H9 (cell line): ENCODE data around the gene ZNF431. TPM values are rescaled to one million over a fixed set of nuclear protein-coding genes. Genes with fewer than 3 reads are reported as not detected.

Source experiments
- DNase-seq: peaks from one replicate; pipeline ENCODE4 v3.0.0-alpha.2; 2017
- H2AFZ ChIP-seq: one replicate; pipeline ENCODE4 v1.6.1; 2013; ENCODE audit warnings: mild to moderate bottlenecking, low read length, control low read depth, moderate library complexity
- H2AK5ac ChIP-seq: 2 replicates; pipeline ENCODE4 v1.6.1; 2013; ENCODE audit warnings: low read length, control low read depth, mixed read lengths; ENCODE audit not compliant: insufficient read length
- H2BK120ac ChIP-seq: one replicate; pipeline ENCODE4 v1.6.1; 2013; ENCODE audit warnings: low read depth, mild to moderate bottlenecking, low read length, control low read depth, inconsistent platforms; ENCODE audit not compliant: poor library complexity, severe bottlenecking
- H2BK12ac ChIP-seq: 2 replicates; pipeline ENCODE4 v1.6.1; 2013; ENCODE audit warnings: low read length, control low read depth, mixed read lengths, low read depth; ENCODE audit not compliant: insufficient read length
- H2BK15ac ChIP-seq: 2 replicates; pipeline ENCODE4 v1.6.1; 2013; ENCODE audit warnings: low read depth, low read length, control low read depth
- H2BK20ac ChIP-seq: one replicate; pipeline ENCODE4 v1.6.1; 2013; ENCODE audit warnings: low read depth, mild to moderate bottlenecking, low read length, control low read depth, inconsistent platforms; ENCODE audit not compliant: poor library complexity, severe bottlenecking
- H2BK5ac ChIP-seq: 2 replicates; pipeline ENCODE4 v1.6.1; 2013; ENCODE audit warnings: low read length, control low read depth, mixed read lengths; ENCODE audit not compliant: insufficient read length
- H3K14ac ChIP-seq: 2 replicates; pipeline ENCODE4 v1.6.1; 2013; ENCODE audit warnings: low read length, control low read depth; ENCODE audit not compliant: insufficient read depth
- H3K18ac ChIP-seq: 2 replicates; pipeline ENCODE4 v1.6.1; 2013; ENCODE audit warnings: low read depth, mild to moderate bottlenecking, mixed read lengths, low read length, control low read depth; ENCODE audit not compliant: insufficient read length
- H3K23ac ChIP-seq: 2 replicates; pipeline ENCODE4 v1.6.1; 2013; ENCODE audit warnings: low read length, control low read depth, mixed read lengths, low read depth; ENCODE audit not compliant: insufficient read length
- H3K23me2 ChIP-seq: 2 replicates; pipeline ENCODE4 v1.6.1; 2013; ENCODE audit warnings: low read depth, mild to moderate bottlenecking, mixed read lengths, low read length, control low read depth; ENCODE audit not compliant: insufficient read length, poor library complexity, severe bottlenecking
- H3K27ac ChIP-seq: 2 replicates; pipeline ENCODE4 v1.5.1; 2013; ENCODE audit warnings: low read length, control low read depth, mixed read lengths, low read depth; ENCODE audit not compliant: insufficient read length
- H3K27me3 ChIP-seq: 2 replicates; pipeline ENCODE4 v1.6.1; 2013; ENCODE audit warnings: low read length, control low read depth, inconsistent platforms; ENCODE audit not compliant: insufficient read depth
- H3K4ac ChIP-seq: 2 replicates; pipeline ENCODE4 v1.6.1; 2013; ENCODE audit warnings: low read depth, mild to moderate bottlenecking, control low read depth, inconsistent platforms, low read length, moderate library complexity
- H3K4me1 ChIP-seq: 2 replicates; pipeline ENCODE4 v1.6.1; 2013; ENCODE audit warnings: low read length, control low read depth, inconsistent platforms; ENCODE audit not compliant: insufficient read depth
- H3K4me2 ChIP-seq: 2 replicates; pipeline ENCODE4 v1.6.1; 2013; ENCODE audit warnings: low read length, control low read depth, mixed read lengths; ENCODE audit not compliant: insufficient read length, insufficient read depth
- H3K56ac ChIP-seq: 2 replicates; pipeline ENCODE4 v1.6.1; 2013; ENCODE audit warnings: low read depth, mild to moderate bottlenecking, mixed read lengths, low read length, control low read depth; ENCODE audit not compliant: insufficient read length
- H3K79me1 ChIP-seq: 2 replicates; pipeline ENCODE4 v1.6.1; 2013; ENCODE audit warnings: low read depth, mild to moderate bottlenecking, moderate library complexity, low read length, control low read depth, inconsistent platforms; ENCODE audit not compliant: insufficient read depth, poor library complexity, severe bottlenecking
- H3K79me2 ChIP-seq: 2 replicates; pipeline ENCODE4 v1.6.1; 2013; ENCODE audit warnings: low read length, control low read depth, inconsistent platforms; ENCODE audit not compliant: insufficient read depth
- H3K9ac ChIP-seq: 2 replicates; pipeline ENCODE4 v1.6.1; 2013; ENCODE audit warnings: low read length, control low read depth, mixed read lengths; ENCODE audit not compliant: insufficient read length; ENCODE audit errors: extremely low read depth
- H3K9me3 ChIP-seq: one replicate; pipeline ENCODE4 v1.6.1; 2013; ENCODE audit warnings: low read depth, low read length, inconsistent platforms; ENCODE audit not compliant: control insufficient read depth
- H3T11ph ChIP-seq: one replicate; pipeline ENCODE4 v1.6.1; 2013; ENCODE audit warnings: mild to moderate bottlenecking, low read length, control low read depth, inconsistent platforms
- H4K20me1 ChIP-seq: one replicate; pipeline ENCODE4 v1.6.1; 2013; ENCODE audit not compliant: control insufficient read depth, insufficient read length, insufficient read depth
- H4K5ac ChIP-seq: 2 replicates; pipeline ENCODE4 v1.6.1; 2013; ENCODE audit warnings: low read depth, mild to moderate bottlenecking, mixed read lengths, low read length, control low read depth; ENCODE audit not compliant: insufficient read length
- H4K8ac ChIP-seq: replicated peaks from 2 replicates; pipeline ENCODE4 v1.6.1; 2013; ENCODE audit warnings: low read length, control low read depth, mixed read lengths, low read depth; ENCODE audit not compliant: insufficient read length
- H4K91ac ChIP-seq: 2 replicates; pipeline ENCODE4 v1.6.1; 2013; ENCODE audit warnings: low read depth, mild to moderate bottlenecking, moderate library complexity, mixed read lengths, low read length, control low read depth; ENCODE audit not compliant: insufficient read length
- H3K27ac Mint-ChIP-seq, 3 experiments: 2 replicates in 2 of 3; 3 replicates in 1 of 3; pipeline ENCODE4 v1.8.0; 2020 to 2021; ENCODE audit warnings: mixed read lengths in 3 of 3, mild to moderate bottlenecking in 1 of 3, moderate library complexity in 1 of 3
- H3K27me3 Mint-ChIP-seq: 2 replicates; pipeline ENCODE4 v1.8.0; 2021; ENCODE audit warnings: low read depth, mild to moderate bottlenecking, moderate library complexity, mixed read lengths
- H3K36me3 Mint-ChIP-seq, 3 experiments: 2 replicates in 2 of 3; 3 replicates in 1 of 3; pipeline ENCODE4 v1.8.0; 2020 to 2021; ENCODE audit warnings: low read depth in 3 of 3, mixed read lengths in 3 of 3; ENCODE audit not compliant: insufficient read depth in 1 of 3
- H3K4me1 Mint-ChIP-seq, 2 experiments: 2 replicates each; pipeline ENCODE4 v1.8.0; 2020; ENCODE audit warnings: mixed read lengths in 2 of 2
- H3K4me3 Mint-ChIP-seq, 2 experiments: 2 replicates in 1 of 2; 3 replicates in 1 of 2; pipeline ENCODE4 v1.8.0; 2020 to 2021; ENCODE audit warnings: mild to moderate bottlenecking in 2 of 2, mixed read lengths in 2 of 2, moderate library complexity in 1 of 2
- H3K9me3 Mint-ChIP-seq, 2 experiments: 2 replicates in 1 of 2; 3 replicates in 1 of 2; pipeline ENCODE4 v1.8.0; 2020; ENCODE audit warnings: mild to moderate bottlenecking in 2 of 2, mixed read lengths in 2 of 2, moderate library complexity in 1 of 2
- CTCF ChIP-seq: fragments of 200-600 bp; sonication (generic); conservative IDR thresholded peaks from 3 replicates; pipeline ENCODE4 v1.8.0; 2021; ENCODE audit warnings: antibody characterized with exemption, mild to moderate bottlenecking
- WGBS: extraction: QIAGEN DNeasy Blood & Tissue Kit; methylation state at CpG from one replicate; pipeline ENCODE4 v1.1.7; 2013; ENCODE audit warnings: missing lambda C conversion rate, low lambda C conversion rate, mixed read lengths; ENCODE audit not compliant: insufficient read length; ENCODE audit errors: extremely low coverage; 5-methylcytosine and 5-hydroxymethylcytosine counted together
- long read RNA-seq: library from polyadenylated mRNA; unstranded; transcript quantifications from one replicate; pipeline ENCODE4 v2.0.0, GENCODE V29; 2020
- total RNA-seq: library from RNA; stranded (reverse); gene quantifications from 2 replicates; pipeline ENCODE4 v1.2.1, GENCODE V29; 2021

ZNF431 gene
- 47.4 and 47.8 TPM in 2 replicates for total RNA-seq
- long read RNA-seq, full-length matches to known transcripts = 12 of 68 reads
- long read RNA-seq, partial matches to known transcripts = 16 of 68 reads
- long read RNA-seq, other reads (novel, unspliced or antisense) = 40 of 68 reads

DNA sequence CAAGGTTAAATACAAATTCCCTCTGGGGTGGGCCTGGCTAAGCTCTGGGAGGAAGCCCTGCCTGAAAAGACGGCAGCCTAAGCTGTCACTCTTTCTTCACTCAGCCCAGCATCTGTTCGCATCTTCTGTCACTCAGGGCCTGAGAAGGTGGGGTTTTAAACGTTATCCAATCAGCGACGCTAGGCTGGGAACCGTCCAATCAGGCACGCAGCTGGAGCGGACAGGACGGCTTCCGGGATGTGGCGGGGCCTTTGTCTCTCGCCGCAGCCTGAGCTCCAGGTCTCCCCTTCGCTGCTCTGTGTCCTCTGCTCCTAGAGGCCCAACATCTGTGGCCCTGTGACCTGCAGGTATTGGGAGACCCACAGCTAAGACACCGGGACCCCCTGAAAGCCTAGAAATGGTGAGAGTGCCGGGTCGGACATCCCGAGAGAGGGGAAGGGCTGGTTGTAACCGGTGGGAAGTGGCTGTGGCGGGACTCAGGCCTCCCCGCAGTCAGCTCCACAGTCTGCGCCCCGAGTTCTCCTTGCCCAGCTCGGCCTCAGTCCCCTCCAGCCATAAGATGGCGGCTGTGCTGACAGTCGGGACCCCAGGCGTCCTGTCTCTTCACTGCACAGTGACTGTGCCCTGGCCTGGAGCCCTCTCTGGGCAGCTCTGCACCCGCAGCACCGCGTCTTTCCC lies at the start of gene ZNF431:
Gene ZNF431 (plus strand): TSS at position 254 of the 678 bp plus-strand sequence. CDS start 144 bp downstream, at position 398.
- Histone ChIP-seq H2BK15ac (no peak within 1 kb of the TSS), H3K9me3 (peaks cover 7% of the 10 kb centered on the region), H3K23ac (no peak within 1 kb of the TSS), H4K91ac (no peak within 1 kb of the TSS), H2BK120ac (no peak within 1 kb of the TSS), H3K56ac (no peak within 1 kb of the TSS), H2BK5ac (peak within 1 kb of the TSS; percentile 12), H3K79me2 (peaks cover 2% of the 10 kb centered on the region; the same call in 1 of the 2 replicates), H4K8ac (no peak within 1 kb of the TSS), H4K20me1 (no peaks in the 10 kb centered on the region), H3K4me1 (no peaks in the 10 kb centered on the region), H3K79me1 (no peaks in the 10 kb centered on the region), H4K5ac (peak within 1 kb of the TSS; percentile 15), H3K27ac (peak within 1 kb of the TSS; percentile 24), H3K4me2 (peak within 1 kb of the TSS; percentile 54), H2BK20ac (no peak within 1 kb of the TSS), H2AFZ (no peak within 1 kb of the TSS), H3K18ac (peak within 1 kb of the TSS; percentile 94), H3K14ac (peak within 1 kb of the TSS; percentile 91), H2BK12ac (no peak within 1 kb of the TSS), H3K4ac (no peak within 1 kb of the TSS), H3K9ac (peak within 1 kb of the TSS; percentile 98), H2AK5ac (no peak within 1 kb of the TSS), H3T11ph (no peak within 1 kb of the TSS), H3K23me2 (peaks cover 4% of the 10 kb centered on the region), H3K27me3 (no peaks in the 10 kb centered on the region)
- H3K9me3 Mint-ChIP-seq = peaks cover 14 to 36% of the 10 kb centered on the region in 2 experiments; a peak in 4 of 5 replicates
- peak within 1 kb of the TSS; percentile 99 for H3K27ac Mint-ChIP-seq
- peaks cover 9 to 15% of the 10 kb centered on the region in 2 experiments for H3K4me1 Mint-ChIP-seq
- TF ChIP-seq CTCF = no peak
- H3K36me3 Mint-ChIP-seq = peaks cover 38 to 43% (median 38%) of the 10 kb centered on the region in 3 experiments
- peak; percentile 97 for DNase-seq
- no CpG with 5 or more reads among the region's 30 CpGs for WGBS
- no peaks in the 10 kb centered on the region for H3K27me3 Mint-ChIP-seq
- H3K4me3 Mint-ChIP-seq = peak within 1 kb of the TSS; percentile 98 to 99
